Fibroblast of lung (primary cell): ENCODE data around the gene FCRL3. TPM values are rescaled to one million over a fixed set of nuclear protein-coding genes. Genes with fewer than 3 reads are reported as not detected.

Experiments used
- DNase-seq, 2 donors: peaks; one replicate each; pipeline versions ENCODE4 v3.0.0 to v3.0.0-alpha.2; 2010; ENCODE audit warnings: low read depth in 2 of 2
- H2AFZ ChIP-seq: 2 replicates; pipeline ENCODE4 v1.5.1; 2012; ENCODE audit warnings: low read length, control low read depth, inconsistent platforms
- H3K27ac ChIP-seq: 2 replicates; pipeline ENCODE4 v1.5.1; 2011; ENCODE audit warnings: low read length, control low read depth; ENCODE audit not compliant: insufficient read depth
- H3K27me3 ChIP-seq: 2 replicates; pipeline ENCODE4 v1.5.1; 2011; ENCODE audit warnings: mild to moderate bottlenecking, low read length; ENCODE audit not compliant: control insufficient read depth, insufficient read depth
- H3K36me3 ChIP-seq: 2 replicates; pipeline ENCODE4 v1.5.1; 2011; ENCODE audit warnings: low read length; ENCODE audit not compliant: control insufficient read depth, insufficient read depth
- H3K4me1 ChIP-seq: 2 replicates; pipeline ENCODE4 v1.5.1; 2011; ENCODE audit warnings: low read length; ENCODE audit not compliant: control insufficient read depth, insufficient read depth; ENCODE audit errors: extremely low read depth
- H3K4me2 ChIP-seq: 2 replicates; pipeline ENCODE4 v1.5.1; 2011; ENCODE audit warnings: low read length, control low read depth; ENCODE audit not compliant: insufficient read depth; ENCODE audit errors: extremely low read depth
- H3K4me3 ChIP-seq, 4 experiments: fragments of 200-600 bp in 1 of 4; sonication (generic) in 1 of 4; replicated peaks in 1 of 4; 2 replicates each; pipeline ENCODE4 v1.5.1; 2011 to 2016; ENCODE audit warnings: low read length in 4 of 4, low read depth in 3 of 4, mild to moderate bottlenecking in 3 of 4, control low read depth in 2 of 4, inconsistent platforms in 1 of 4, mixed read lengths in 1 of 4; ENCODE audit not compliant: insufficient read depth in 1 of 4; ENCODE audit errors: control extremely low read depth in 1 of 4
- H3K79me2 ChIP-seq: 2 replicates; pipeline ENCODE4 v1.5.1; 2012; ENCODE audit warnings: mild to moderate bottlenecking, low read length, inconsistent platforms; ENCODE audit not compliant: control insufficient read depth, insufficient read depth
- H3K9ac ChIP-seq: 2 replicates; pipeline ENCODE4 v1.5.1; 2011; ENCODE audit warnings: mild to moderate bottlenecking, low read length, control low read depth; ENCODE audit not compliant: insufficient read depth
- H3K9me3 ChIP-seq: 2 replicates; pipeline ENCODE4 v1.5.1; 2012; ENCODE audit warnings: low read depth, low read length; ENCODE audit not compliant: control insufficient read depth, insufficient read depth
- H4K20me1 ChIP-seq: 2 replicates; pipeline ENCODE4 v1.5.1; 2011; ENCODE audit warnings: low read length; ENCODE audit not compliant: control insufficient read depth, insufficient read depth; ENCODE audit errors: extremely low read depth
- CTCF ChIP-seq, 2 donors: IDR thresholded peaks in 1 of 2; conservative IDR thresholded peaks in 1 of 2; 1 replicate in 1 of 2; 2 replicates in 1 of 2; pipeline ENCODE4 v1.5.1; 2011 to 2012; ENCODE audit warnings: low read length in 2 of 2, control low read depth in 1 of 2, inconsistent platforms in 1 of 2, low read depth in 1 of 2, mild to moderate bottlenecking in 1 of 2
- EZH2 ChIP-seq: IDR thresholded peaks from 2 replicates; pipeline ENCODE4 v1.5.1; 2012; ENCODE audit warnings: low read length, control low read depth, mild to moderate bottlenecking; ENCODE audit errors: missing control alignments
- polyA plus RNA-seq, 2 donors: library from polyadenylated mRNA; depleted of rRNA in 1 of 2; stranded (reverse) in 1 of 2; unstranded in 1 of 2; fragments of >200 nt; gene quantifications; 2 replicates each; pipeline ENCODE4 v1.2.1, GENCODE V29; 2011 to 2012; ENCODE audit warnings: missing spikeins in 1 of 2
- total RNA-seq: library from RNA; depleted of rRNA; stranded (reverse); fragments of >200 nt; gene quantifications from 2 replicates; pipeline ENCODE4 v1.2.1, GENCODE V29; 2014

The FCRL3 gene
- total and polyA plus RNA-seq, 2 donors (not counting 1 experiment from before 2014, with no cell fraction given): not detected

- H3K4me3 ChIP-seq: no peak overlapping the region
- H3K36me3 ChIP-seq: no peaks in the 10 kb centered on the region
- no peak for DNase-seq
- no peak overlapping the region for H2AFZ ChIP-seq
- H3K9ac ChIP-seq: no peak overlapping the region
- H3K4me1 ChIP-seq: no peaks in the 10 kb centered on the region
- no peaks in the 10 kb centered on the region for H4K20me1 ChIP-seq
- no peaks in the 10 kb centered on the region for H3K79me2 ChIP-seq
- H3K4me2 ChIP-seq: no peak overlapping the region
- TF ChIP-seq EZH2: no peak
- no peak for TF ChIP-seq CTCF (conservative IDR thresholded peaks at IDR 0.05 in 1 of 2, IDR thresholded peaks at IDR 0.05 in 1 of 2; ENCODE audit: low read depth in 1 of 2, low read length in 2 of 2)
- H3K27ac ChIP-seq: no peak overlapping the region
- H3K9me3 ChIP-seq: no peaks in the 10 kb centered on the region
- H3K27me3 ChIP-seq: no peaks in the 10 kb centered on the region
Measured at GRCh38 chr1:157646144-157646543, 54.4 kb downstream of the FCRL3 start.

GRCh38 chr1:157641177-157641576, 59.4 kb downstream of the FCRL3 start:
- Histone ChIP-seq H2AFZ (no peak overlapping the region), H3K36me3 (no peaks in the 10 kb centered on the region), H3K27ac (no peak overlapping the region), H3K9me3 (no peaks in the 10 kb centered on the region), H3K79me2 (no peaks in the 10 kb centered on the region), H3K4me2 (no peak overlapping the region), H4K20me1 (no peaks in the 10 kb centered on the region), H3K4me1 (no peaks in the 10 kb centered on the region), H3K4me3 (no peak overlapping the region), H3K27me3 (no peaks in the 10 kb centered on the region), H3K9ac (no peak overlapping the region)
- TF ChIP-seq EZH2: no peak
- no peak for TF ChIP-seq CTCF (conservative IDR thresholded peaks at IDR 0.05 in 1 of 2, IDR thresholded peaks at IDR 0.05 in 1 of 2; ENCODE audit: low read depth in 1 of 2, low read length in 2 of 2)
- no peak for DNase-seq

GRCh38 chr1:157639800-157640199, 60.8 kb downstream of the FCRL3 start:
- Histone ChIP-seq H3K4me1 (no peaks in the 10 kb centered on the region), H3K9ac (no peak overlapping the region), H2AFZ (no peak overlapping the region), H3K79me2 (no peaks in the 10 kb centered on the region), H4K20me1 (no peaks in the 10 kb centered on the region), H3K4me2 (no peak overlapping the region), H3K9me3 (no peaks in the 10 kb centered on the region), H3K27ac (no peak overlapping the region), H3K4me3 (no peak overlapping the region), H3K36me3 (no peaks in the 10 kb centered on the region), H3K27me3 (no peaks in the 10 kb centered on the region)
- no peak for DNase-seq
- TF ChIP-seq EZH2 (no peak), CTCF (conservative IDR thresholded peaks at IDR 0.05 in 1 of 2, IDR thresholded peaks at IDR 0.05 in 1 of 2; ENCODE audit: low read depth in 1 of 2, low read length in 2 of 2) (no peak)
